ENCODE measurements around the gene UHRF2.

DNA sequence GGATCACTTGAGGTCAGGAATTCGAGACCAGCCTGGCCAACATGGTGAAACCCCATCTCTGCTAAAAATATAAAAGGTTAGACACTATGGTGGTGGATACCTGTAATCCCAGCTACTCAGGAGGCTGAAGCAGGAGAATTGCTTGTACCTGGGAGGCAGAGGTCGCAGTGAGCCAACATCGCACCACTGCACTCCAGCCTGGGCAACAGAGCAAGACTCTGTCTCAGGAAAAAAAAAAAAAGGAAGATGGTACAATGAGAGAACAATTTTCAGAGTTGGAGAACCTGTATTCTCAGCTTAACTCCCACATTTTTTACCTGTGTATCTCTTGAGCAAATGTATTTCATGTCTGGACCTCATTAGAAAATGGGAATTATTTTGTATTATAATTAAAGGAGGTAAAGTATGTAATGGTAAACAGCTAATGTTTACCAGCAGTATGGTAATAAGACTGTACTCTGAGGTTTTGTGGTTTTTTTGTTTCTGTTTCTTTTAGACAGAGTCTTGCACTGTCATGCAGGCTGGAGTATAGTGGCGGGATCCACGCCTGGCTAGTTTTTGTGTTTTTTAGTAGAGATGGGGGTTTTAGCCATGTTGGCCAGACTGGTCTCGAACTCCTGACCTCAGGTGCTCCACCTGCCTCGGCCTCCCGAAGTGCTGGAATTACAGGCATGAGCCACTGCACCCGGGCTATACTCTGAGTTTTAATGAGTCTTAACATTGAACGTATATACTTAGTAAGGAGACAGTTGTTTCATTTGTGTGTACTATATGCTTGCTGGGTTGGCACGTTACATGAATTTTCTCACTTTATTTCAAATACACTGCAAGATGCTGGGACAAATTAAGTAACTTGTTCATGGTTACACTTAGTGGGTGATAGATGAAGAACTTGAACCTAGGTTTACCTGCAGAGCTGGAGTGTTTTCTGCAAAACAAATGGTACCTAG lies 16.2 kb downstream of the UHRF2 start:
- TF ChIP-seq ZNF274 (IDR thresholded peaks at IDR 0.05; ENCODE audit: low read depth, low read length) (no peak), YY1 (IDR thresholded peaks at IDR 0.05; ENCODE audit: insufficient read depth, insufficient read length) (no peak), SUZ12 (IDR thresholded peaks at IDR 0.05; ENCODE audit: extremely low read depth, insufficient read depth, insufficient read length) (no peak)
